Thymus (tissue), 11 donors: ENCODE measurements around the gene BPGM. TPM values are rescaled to one million over a fixed set of nuclear protein-coding genes. Genes with fewer than 3 reads are reported as not detected.

Source experiments
- DNase-seq, 9 donors: peaks; one replicate each; pipeline ENCODE4 v3.0.0-alpha.2; 2013; ENCODE audit warnings: low spot score in 9 of 9, low read depth in 6 of 9, missing footprints in 1 of 9
- H3K27ac ChIP-seq, 2 donors: one replicate each; pipeline ENCODE4 v1.5.1; 2013; ENCODE audit warnings: control low read depth in 1 of 2, low read depth in 1 of 2, low read length in 1 of 2, mild to moderate bottlenecking in 1 of 2, moderate library complexity in 1 of 2
- H3K27me3 ChIP-seq, 2 donors: one replicate each; pipeline ENCODE4 v1.5.1; 2013; ENCODE audit warnings: low read length in 1 of 2; ENCODE audit not compliant: control insufficient read depth in 2 of 2, insufficient read depth in 1 of 2
- H3K36me3 ChIP-seq, 2 donors: one replicate each; pipeline ENCODE4 v1.5.1; 2013; ENCODE audit warnings: low read length in 1 of 2, mild to moderate bottlenecking in 1 of 2, moderate library complexity in 1 of 2; ENCODE audit not compliant: control insufficient read depth in 2 of 2, insufficient read depth in 2 of 2
- H3K4me1 ChIP-seq, 2 donors: one replicate each; pipeline ENCODE4 v1.5.1; 2013; ENCODE audit warnings: low read length in 2 of 2; ENCODE audit not compliant: control insufficient read depth in 2 of 2, insufficient read depth in 2 of 2
- H3K4me3 ChIP-seq, 2 donors: one replicate each; pipeline ENCODE4 v1.5.1; 2013; ENCODE audit warnings: low read length in 2 of 2, control low read depth in 1 of 2, mild to moderate bottlenecking in 1 of 2
- H3K9me3 ChIP-seq, 2 donors: one replicate each; pipeline ENCODE4 v1.5.1; 2013; ENCODE audit warnings: low read length in 1 of 2, mild to moderate bottlenecking in 1 of 2; ENCODE audit not compliant: control insufficient read depth in 2 of 2, insufficient read depth in 1 of 2
- WGBS: extraction: QIAGEN DNeasy Blood & Tissue Kit; methylation state at CpG from one replicate; pipeline ENCODE4 v1.1.7; 2013; 5-methylcytosine and 5-hydroxymethylcytosine counted together
- polyA plus RNA-seq: library from polyadenylated mRNA; stranded (reverse); fragments of 200-250 nt; gene quantifications from one replicate; pipeline ENCODE4 v1.2.3, GENCODE V29; 2013
- total RNA-seq: library from RNA; stranded (reverse); fragments of 120-200 nt; gene quantifications from one replicate; pipeline ENCODE4 v1.2.4, GENCODE V29; 2013
- donor health status: healthy.

BPGM gene
- total and polyA plus RNA-seq, 2 donors = 23.1 TPM

DNA sequence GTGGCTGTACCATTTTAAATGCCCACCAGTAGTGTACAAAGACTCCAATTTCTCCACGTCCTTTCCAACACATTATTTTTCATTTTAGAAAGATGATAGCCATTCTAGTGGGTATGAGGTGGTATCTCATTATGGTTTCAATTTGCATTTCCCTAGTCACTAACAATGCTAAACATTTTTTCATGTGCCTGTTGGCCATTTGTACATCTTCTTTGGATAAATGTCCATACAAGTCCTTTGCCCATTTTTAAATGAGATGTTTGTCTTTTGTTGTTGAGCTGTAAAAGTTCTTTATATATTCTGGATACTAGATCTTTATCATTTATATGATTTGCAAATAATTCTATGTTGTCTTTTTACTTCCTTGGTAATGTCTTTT lies 18.9 kb upstream of the BPGM start:
- no peak for DNase-seq
- WGBS = 0% methylated on average over 1 of the region's 1 CpG

DNA sequence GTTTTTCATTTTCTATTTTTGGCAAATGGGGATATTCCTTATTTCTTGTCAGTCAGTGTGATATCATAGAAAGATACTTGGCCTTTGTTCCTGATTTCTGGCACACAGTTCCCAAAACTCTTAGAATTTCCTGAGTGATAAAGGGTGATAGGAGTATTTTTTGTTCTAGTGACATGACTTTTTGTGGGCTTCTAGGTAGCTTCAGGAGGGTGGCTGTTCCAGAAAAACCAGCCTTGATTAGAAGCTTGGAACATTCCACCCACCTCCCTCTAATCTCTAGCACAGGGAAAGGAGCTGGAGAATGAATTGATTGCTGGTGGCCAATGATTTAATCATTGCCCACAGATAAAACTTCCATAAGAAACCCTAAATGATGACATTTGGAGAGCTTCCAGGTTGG lies 17.2 kb upstream of the BPGM start:
- Histone ChIP-seq H3K4me3 (no peak overlapping the region), H3K9me3 (no peaks in the 10 kb centered on the region), H3K36me3 (no peaks in the 10 kb centered on the region), H3K27me3 (no peaks in the 10 kb centered on the region), H3K27ac (no peak overlapping the region), H3K4me1 (no peaks in the 10 kb centered on the region)
- no peak for DNase-seq

More for the DNA sequence above, 18.9 kb upstream of the BPGM start:
- Histone ChIP-seq H3K27ac (no peak overlapping the region), H3K9me3 (no peaks in the 10 kb centered on the region), H3K4me3 (no peak overlapping the region), H3K27me3 (no peaks in the 10 kb centered on the region), H3K4me1 (no peaks in the 10 kb centered on the region), H3K36me3 (no peaks in the 10 kb centered on the region)

DNA sequence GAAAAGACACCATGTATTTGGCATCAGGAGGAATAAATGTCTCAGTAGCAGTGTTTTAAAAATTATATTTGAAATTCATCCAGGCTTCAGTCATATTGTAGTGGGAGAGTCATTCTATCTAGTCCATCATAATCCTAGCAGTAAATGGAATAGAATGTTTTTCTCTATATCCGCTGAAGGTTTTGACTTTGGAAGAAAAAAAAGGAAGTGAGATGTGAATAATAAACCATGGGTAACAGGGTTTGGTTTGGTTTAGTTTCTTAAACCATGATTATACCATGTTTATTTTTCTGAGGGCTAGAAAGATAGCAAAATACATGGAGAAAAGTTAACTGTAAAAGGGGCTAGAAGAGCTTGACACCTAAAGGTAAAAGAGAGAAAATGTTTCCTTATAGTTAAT lies 16.4 kb upstream of the BPGM start:
- H3K27me3 ChIP-seq = no peaks in the 10 kb centered on the region
- H3K4me3 ChIP-seq = no peak overlapping the region
- H3K27ac ChIP-seq = no peak overlapping the region
- no peaks in the 10 kb centered on the region for H3K36me3 ChIP-seq
- H3K9me3 ChIP-seq = no peaks in the 10 kb centered on the region
- no peak for DNase-seq
- 91% methylated on average over 1 of the region's 1 CpG for WGBS
- no peaks in the 10 kb centered on the region for H3K4me1 ChIP-seq

DNA sequence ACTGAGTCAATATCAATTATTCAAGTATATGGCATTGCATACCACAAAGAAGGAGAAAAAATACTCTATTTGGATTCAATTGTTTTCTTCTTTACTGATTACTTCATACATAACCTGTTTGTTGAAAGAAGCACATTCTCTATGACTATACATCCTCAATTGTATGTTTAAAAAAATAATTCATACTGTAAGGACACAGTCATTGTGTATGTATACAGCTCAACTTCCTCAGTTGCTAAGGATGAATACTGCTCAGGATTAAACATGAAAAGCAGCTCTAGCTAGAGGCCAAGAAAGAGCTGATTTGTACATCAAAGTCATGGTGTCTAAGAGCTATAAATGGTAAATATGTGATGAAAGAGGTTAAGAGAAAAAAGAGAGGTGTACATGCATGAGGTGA lies 15.8 kb upstream of the BPGM start:
- no peaks in the 10 kb centered on the region for H3K27me3 ChIP-seq
- no peak for DNase-seq

DNA sequence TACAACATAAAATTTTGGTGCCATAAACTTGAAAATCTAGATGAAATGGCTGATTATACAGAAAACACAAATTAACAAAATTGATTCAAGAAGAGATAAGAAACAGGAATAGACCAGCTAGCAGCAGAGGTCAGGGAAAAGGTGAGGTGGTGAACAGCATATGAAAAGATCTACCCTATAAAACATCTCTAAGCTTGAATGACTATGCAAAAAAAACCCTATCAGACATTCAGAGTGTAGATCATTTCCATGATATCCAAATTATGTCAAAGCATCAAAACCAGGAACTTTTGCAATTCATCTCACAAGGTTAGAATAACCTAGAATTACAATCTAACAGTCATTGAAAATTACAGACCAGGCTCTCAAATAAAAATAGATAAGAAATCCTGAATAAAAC lies 14.6 kb upstream of the BPGM start:
- Histone ChIP-seq H3K27ac (no peak overlapping the region), H3K27me3 (no peaks in the 10 kb centered on the region), H3K36me3 (no peaks in the 10 kb centered on the region), H3K4me3 (no peak overlapping the region), H3K9me3 (no peaks in the 10 kb centered on the region), H3K4me1 (no peaks in the 10 kb centered on the region)
- DNase-seq = no peak

More for the DNA sequence above, 15.8 kb upstream of the BPGM start:
- H3K36me3 ChIP-seq = no peaks in the 10 kb centered on the region
- H3K9me3 ChIP-seq = no peaks in the 10 kb centered on the region
- no peaks in the 10 kb centered on the region for H3K4me1 ChIP-seq
- H3K27ac ChIP-seq = no peak overlapping the region
- no peak overlapping the region for H3K4me3 ChIP-seq

DNA sequence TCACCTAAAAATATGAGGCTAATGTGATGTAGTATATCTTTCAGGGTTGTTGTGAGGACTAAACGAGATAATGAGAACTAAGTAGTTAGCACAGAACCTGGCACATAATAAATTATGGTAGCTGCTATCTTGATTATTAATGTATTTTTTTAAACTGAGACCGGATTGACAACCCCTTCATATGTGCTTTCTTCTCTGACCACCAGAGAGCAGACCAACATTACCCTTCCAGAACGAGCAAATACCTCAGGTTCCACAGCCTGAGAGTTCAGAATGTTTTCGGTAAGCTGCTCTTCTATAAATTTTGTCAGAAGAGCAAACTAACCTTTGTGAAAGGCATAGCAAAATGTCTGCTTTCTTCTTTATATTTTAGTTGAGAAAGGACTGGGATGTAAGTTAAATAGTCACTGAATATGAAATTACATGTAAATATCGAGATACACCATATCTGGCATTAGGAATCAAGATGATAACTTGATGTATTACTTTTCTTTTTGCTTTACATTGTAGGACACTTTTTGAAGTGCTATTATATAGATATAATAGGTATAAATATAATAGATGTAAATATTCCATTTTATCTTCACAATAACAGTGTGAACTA lies 13.6 kb upstream of the BPGM start:
- WGBS = 47% methylated on average over 5 of the region's 5 CpGs
- Histone ChIP-seq H3K36me3 (no peaks in the 10 kb centered on the region), H3K9me3 (no peaks in the 10 kb centered on the region), H3K4me3 (no peak overlapping the region), H3K4me1 (no peaks in the 10 kb centered on the region), H3K27me3 (no peaks in the 10 kb centered on the region), H3K27ac (no peak overlapping the region)
- DNase-seq = peak in 5 of 9 donors; percentile 11 to 53 (median 14)

DNA sequence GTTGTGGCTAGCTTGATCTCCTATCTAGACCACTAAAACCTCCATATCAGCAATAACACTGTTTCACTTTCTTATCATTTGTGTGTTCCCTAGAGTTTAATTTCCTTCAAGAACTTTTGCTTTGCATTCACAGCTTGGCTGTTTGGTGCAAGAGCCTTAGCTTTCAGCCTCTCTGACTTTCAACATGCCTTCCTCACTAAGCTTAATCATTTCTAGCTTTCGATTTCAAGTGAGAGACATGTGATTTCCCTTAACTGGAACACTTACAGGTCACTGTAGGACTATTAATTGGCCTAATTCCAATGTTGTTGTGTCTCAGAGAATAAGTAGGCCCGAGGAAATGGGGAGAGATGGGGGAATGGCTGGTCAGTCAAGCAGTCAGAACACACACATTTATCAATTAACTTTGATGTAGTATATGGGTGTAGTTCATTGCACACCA lies 10.6 kb upstream of the BPGM start:
- no peak overlapping the region for H3K4me3 ChIP-seq
- WGBS = 63% methylated on average over 2 of the region's 2 CpGs
- no peaks in the 10 kb centered on the region for H3K36me3 ChIP-seq
- H3K27ac ChIP-seq = no peak overlapping the region
- H3K4me1 ChIP-seq = no peaks in the 10 kb centered on the region
- H3K9me3 ChIP-seq = no peaks in the 10 kb centered on the region
- H3K27me3 ChIP-seq = no peaks in the 10 kb centered on the region
- DNase-seq = no peak

DNA sequence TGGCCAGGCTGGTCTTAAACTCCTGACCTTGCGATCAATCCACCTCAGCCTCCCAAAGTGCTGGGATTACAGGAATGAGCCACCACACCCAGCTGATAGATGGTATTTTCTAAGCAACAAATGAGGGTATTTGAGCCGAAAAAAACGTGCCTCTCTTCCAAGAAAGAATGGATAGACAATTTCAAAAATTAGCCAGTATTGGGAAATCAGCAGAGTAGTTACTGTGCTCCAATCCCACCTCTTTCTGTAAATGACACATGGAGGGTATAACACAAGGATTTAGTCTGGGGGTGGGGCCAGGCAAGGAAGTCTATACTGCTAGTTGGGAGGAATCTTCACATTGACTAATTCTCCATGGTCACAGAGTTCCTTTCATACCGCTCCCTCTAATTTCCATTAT lies 9.2 kb upstream of the BPGM start:
- Histone ChIP-seq H3K36me3 (no peaks in the 10 kb centered on the region), H3K9me3 (no peaks in the 10 kb centered on the region), H3K4me1 (no peaks in the 10 kb centered on the region), H3K27ac (no peak overlapping the region), H3K4me3 (no peak overlapping the region), H3K27me3 (no peaks in the 10 kb centered on the region)
- 88% methylated on average over 4 of the region's 4 CpGs for WGBS
- no peak for DNase-seq

DNA sequence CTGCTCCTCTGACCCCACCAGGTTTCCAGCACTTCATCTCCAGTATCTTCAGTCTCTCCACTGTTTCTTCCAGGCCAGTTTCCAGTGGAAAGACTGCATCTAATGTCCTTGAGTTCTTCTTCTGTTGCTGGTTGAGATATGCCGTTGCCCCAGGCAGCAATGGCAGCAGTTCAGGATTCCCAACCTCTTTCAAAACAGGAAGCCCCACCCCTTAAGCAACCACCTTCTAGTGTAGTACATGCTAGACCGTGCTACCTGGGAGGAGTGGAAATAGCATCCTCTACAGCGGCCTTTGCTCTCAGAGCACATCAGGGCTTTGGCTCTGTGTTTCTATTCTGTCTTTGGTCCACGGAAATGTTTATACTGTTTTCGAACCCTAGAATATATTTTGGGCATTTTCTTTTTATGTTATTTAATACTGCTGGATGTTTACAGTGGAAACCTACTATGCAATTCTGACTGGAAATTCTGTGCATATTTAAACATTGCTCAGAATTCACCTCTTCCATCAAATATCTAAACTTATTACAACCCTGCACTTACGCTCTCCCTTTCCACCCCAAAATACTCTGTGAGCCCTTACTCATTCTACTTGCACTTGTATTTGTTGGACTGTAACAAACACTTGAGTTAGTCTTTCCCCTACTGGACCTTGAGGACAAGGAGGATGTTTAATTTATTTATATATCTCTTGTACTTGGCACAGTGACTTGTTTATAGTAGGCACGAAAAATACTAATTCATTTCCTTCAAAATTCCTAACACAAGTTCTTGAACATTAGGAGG lies 8.5 kb upstream of the BPGM start:
- Histone ChIP-seq H3K9me3 (no peaks in the 10 kb centered on the region), H3K4me3 (no peak overlapping the region), H3K27ac (no peak overlapping the region), H3K36me3 (no peaks in the 10 kb centered on the region), H3K4me1 (no peaks in the 10 kb centered on the region), H3K27me3 (no peaks in the 10 kb centered on the region)
- DNase-seq = no peak
- 82% methylated on average over 7 of the region's 7 CpGs for WGBS
